Esophagus squamous epithelium (tissue), 5 donors: ENCODE results near the gene EMD. TPM values are rescaled to one million over a fixed set of nuclear protein-coding genes. Genes with fewer than 3 reads are reported as not detected.

Source experiments
- DNase-seq: peaks from one replicate; lab custom pipeline; 2025; lab: John Stamatoyannopoulos, UW
- H3K27ac ChIP-seq, 4 donors: fragments of 200-600 bp; sonication (generic); one replicate each; pipeline ENCODE4 v1.5.1; 2016 to 2019; ENCODE audit warnings: mild to moderate bottlenecking in 1 of 4
- H3K27me3 ChIP-seq, 4 donors: fragments of 200-600 bp; sonication (generic); 1 replicate in 3 of 4; 2 replicates in 1 of 4; pipeline versions ENCODE4 v1.5.1 to v1.6.0; 2017 to 2021; ENCODE audit warnings: antibody characterized with exemption in 1 of 4
- H3K36me3 ChIP-seq, 3 donors: fragments of 200-600 bp; sonication (generic); one replicate each; pipeline ENCODE4 v1.5.1; 2016 to 2019
- H3K4me1 ChIP-seq, 3 donors: fragments of 200-600 bp; sonication (generic); one replicate each; pipeline ENCODE4 v1.5.1; 2017 to 2019
- H3K4me3 ChIP-seq, 4 donors: fragments of 200-600 bp; sonication (generic); 1 replicate in 3 of 4; 2 replicates in 1 of 4; pipeline ENCODE4 v1.5.1; 2016 to 2019; ENCODE audit warnings: mild to moderate bottlenecking in 2 of 4, moderate library complexity in 1 of 4
- H3K9me3 ChIP-seq, 3 donors: fragments of 200-600 bp; sonication (generic); one replicate each; pipeline ENCODE4 v1.5.1; 2016 to 2019
- POLR2A ChIP-seq, 4 donors: fragments of 450-650 bp; IDR thresholded peaks; one replicate each; pipeline ENCODE4 v1.6.1; 2017; ENCODE audit warnings: antibody characterized with exemption in 4 of 4, mild to moderate bottlenecking in 4 of 4, moderate library complexity in 3 of 4
- WGBS, 2 donors: methylation state at CpG; one replicate each; pipeline ENCODE4 v1.1.5; 2018; 5-methylcytosine and 5-hydroxymethylcytosine counted together
- intact Hi-C: fragments of 100-400 bp; cut with DNase I; formaldehyde crosslinking; loops from one replicate; pipeline ENCODE4 v1.15.0; 2022
- small RNA-seq, 4 donors: library from RNA; depleted of rRNA; stranded (forward); fragments of <200 nt; gene quantifications; one replicate each; pipeline ENCODE3, GENCODE V24; 2016
- total RNA-seq, 4 donors: library from RNA; depleted of rRNA; stranded (reverse); fragments of >200 nt; gene quantifications; one replicate each; pipeline ENCODE4 v1.1.0, GENCODE V29; 2016
- TF ChIP-seq, protein P1 (sequence below), 6 experiments: fragments of 450-650 bp in 4 of 6; fragments of 200-600 bp in 2 of 6; sonication (generic) in 2 of 6; IDR thresholded peaks; one replicate each; pipeline ENCODE4 v1.5.1; 2016 to 2019; ENCODE audit warnings: antibody characterized with exemption in 6 of 6, mild to moderate bottlenecking in 4 of 6, moderate library complexity in 4 of 6
- donor health status: DM: yes; HTN: yes; CAD: no.

The EMD gene
- total RNA-seq, 4 donors from 2014 or later, result 12.7 to 50.1 (median 40.2) TPM

- TF ChIP-seq, protein P1, sequence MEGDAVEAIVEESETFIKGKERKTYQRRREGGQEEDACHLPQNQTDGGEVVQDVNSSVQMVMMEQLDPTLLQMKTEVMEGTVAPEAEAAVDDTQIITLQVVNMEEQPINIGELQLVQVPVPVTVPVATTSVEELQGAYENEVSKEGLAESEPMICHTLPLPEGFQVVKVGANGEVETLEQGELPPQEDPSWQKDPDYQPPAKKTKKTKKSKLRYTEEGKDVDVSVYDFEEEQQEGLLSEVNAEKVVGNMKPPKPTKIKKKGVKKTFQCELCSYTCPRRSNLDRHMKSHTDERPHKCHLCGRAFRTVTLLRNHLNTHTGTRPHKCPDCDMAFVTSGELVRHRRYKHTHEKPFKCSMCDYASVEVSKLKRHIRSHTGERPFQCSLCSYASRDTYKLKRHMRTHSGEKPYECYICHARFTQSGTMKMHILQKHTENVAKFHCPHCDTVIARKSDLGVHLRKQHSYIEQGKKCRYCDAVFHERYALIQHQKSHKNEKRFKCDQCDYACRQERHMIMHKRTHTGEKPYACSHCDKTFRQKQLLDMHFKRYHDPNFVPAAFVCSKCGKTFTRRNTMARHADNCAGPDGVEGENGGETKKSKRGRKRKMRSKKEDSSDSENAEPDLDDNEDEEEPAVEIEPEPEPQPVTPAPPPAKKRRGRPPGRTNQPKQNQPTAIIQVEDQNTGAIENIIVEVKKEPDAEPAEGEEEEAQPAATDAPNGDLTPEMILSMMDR (IDR thresholded peaks at IDR 0.05), result no peak
- TF ChIP-seq POLR2A (IDR thresholded peaks at IDR 0.05), result no peak
- 60 to 100% methylated on average over 1 of the region's 2 CpGs for WGBS, 2 donors
- no peak for DNase-seq
These were observed 50.6 kb downstream of the EMD start for GRCh38 chrX:154429711-154430110.

DNA sequence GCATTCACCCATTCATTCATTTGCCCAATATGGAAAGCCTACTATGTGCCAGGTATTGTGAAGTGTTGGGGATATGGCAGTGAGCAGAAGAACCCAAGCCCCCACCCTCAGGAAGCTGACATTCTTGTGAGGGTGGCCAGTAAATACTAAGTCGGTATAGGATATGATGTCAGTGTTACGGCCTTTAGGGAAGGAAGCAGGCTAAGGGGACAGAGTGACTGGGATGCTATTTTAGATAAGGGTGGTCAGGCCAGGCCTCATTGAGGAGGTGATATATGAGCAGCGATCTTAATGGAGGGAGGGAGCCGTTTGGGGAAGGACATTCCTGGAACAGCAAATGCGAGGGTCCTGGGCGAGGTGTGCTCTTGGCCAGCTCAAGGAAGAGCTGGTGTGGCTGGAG is 51.4 kb downstream of the EMD start:
- Histone ChIP-seq H3K36me3 (peaks cover 3 to 39% (median 5%) of the 10 kb centered on the region in 3 donors), H3K4me1 (peaks cover 5 to 42% (median 7%) of the 10 kb centered on the region in 3 donors), H3K27ac (peak overlapping the region in 3 of 4 donors; percentile 33 to 61 (median 48)), H3K9me3 (no peaks in the 10 kb centered on the region), H3K4me3 (peak overlapping the region in 1 of 4 donors; percentile 15), H3K27me3 (no peaks in the 10 kb centered on the region)
- DNase-seq, result no peak
- intact Hi-C loops, result no loop called here
- TF ChIP-seq, protein P1 (IDR thresholded peaks at IDR 0.05), result no peak
- 75 to 83% methylated on average over 4 to 6 of the region's 6 CpGs for WGBS, 2 donors

More at GRCh38 chrX:154429711-154430110, 50.6 kb downstream of the EMD start:
- Histone ChIP-seq H3K27ac (peak overlapping the region in 2 of 4 donors; percentile 75 to 89), H3K27me3 (no peaks in the 10 kb centered on the region), H3K4me3 (peak overlapping the region in 3 of 4 donors; percentile 54 to 83 (median 75)), H3K9me3 (no peaks in the 10 kb centered on the region), H3K4me1 (peaks cover 5 to 42% (median 7%) of the 10 kb centered on the region in 3 donors), H3K36me3 (peaks cover 0 to 32% (median 5%) of the 10 kb centered on the region in 3 donors)
- intact Hi-C loops, result no loop called here

DNA sequence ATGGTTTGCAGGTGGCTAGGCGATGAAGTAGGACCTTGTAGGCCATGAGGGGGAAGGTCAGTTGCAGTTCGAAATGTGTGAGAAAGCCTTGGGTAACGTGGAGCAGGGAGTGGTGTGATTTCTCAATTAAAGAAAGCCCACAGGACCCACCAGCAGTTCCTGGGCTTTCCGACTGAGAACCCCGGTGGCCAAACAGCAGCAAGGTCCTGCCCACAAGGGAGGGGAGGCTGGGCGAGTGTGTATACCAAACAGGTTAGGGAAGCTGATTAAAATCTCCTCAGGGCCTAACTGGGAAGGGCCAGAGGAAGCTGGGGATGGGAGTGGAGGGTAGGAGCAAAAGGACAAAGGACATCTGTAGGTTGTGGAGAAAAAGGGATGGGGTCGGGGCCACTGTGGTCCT is 51.8 kb downstream of the EMD start:
- Histone ChIP-seq H3K27me3 (no peaks in the 10 kb centered on the region), H3K9me3 (no peaks in the 10 kb centered on the region), H3K27ac (peak overlapping the region in 3 of 4 donors; percentile 33 to 61 (median 48)), H3K36me3 (peaks cover 5 to 43% (median 8%) of the 10 kb centered on the region in 3 donors), H3K4me3 (no peak overlapping the region), H3K4me1 (peaks cover 5 to 42% (median 7%) of the 10 kb centered on the region in 3 donors)
- DNase-seq, result no peak
- intact Hi-C loops, result no loop called here
- TF ChIP-seq, protein P1 (IDR thresholded peaks at IDR 0.05), result no peak
- no peak for TF ChIP-seq POLR2A (IDR thresholded peaks at IDR 0.05)
- 49 to 55% methylated on average over 7 of the region's 7 CpGs for WGBS, 2 donors

Small RNAs within 50 kb of the gene (small RNA-seq; reads per million reads assigned to genes)
- 0 reads per million in 4 donors for gene SNORA70

Other genes starting within 250 kb of the EMD start
- gene OPN1LW, start 235.1 kb upstream of the EMD start, total RNA-seq, result not detected
- gene OPN1MW, start 196.7 kb upstream of the EMD start, total RNA-seq, result not detected
- gene OPN1MW2, start 159.5 kb upstream of the EMD start, total RNA-seq, result not detected
- not detected for gene OPN1MW3, start 121.7 kb upstream of the EMD start, total RNA-seq
- not detected for gene TEX28, start 84.2 kb upstream of the EMD start, total RNA-seq
- not detected for gene TKTL1, start 83.5 kb upstream of the EMD start, total RNA-seq
- 1,000 to 10,000 TPM in 1 of 4 donors, 100 to 1,000 TPM in 3; 290 to 1,242 (median 582) TPM for gene FLNA, start 4.7 kb upstream of the EMD start, total RNA-seq
- gene RPL10, start 19.1 kb downstream of the EMD start, total RNA-seq, result 1,000 to 10,000 TPM; 2,607 to 8,937 (median 4,770) TPM
- gene DNASE1L1, start 30.0 kb downstream of the EMD start, total RNA-seq, result 10 to 100 TPM; 21.7 to 41.4 (median 32.1) TPM
- gene TAFAZZIN, start 32.2 kb downstream of the EMD start, total RNA-seq, result 10 to 100 TPM; 16.3 to 37.4 (median 31.4) TPM
- gene ATP6AP1, start 49.4 kb downstream of the EMD start, total RNA-seq, result 10 to 100 TPM; 28.5 to 83.8 (median 37.2) TPM
- 10 to 100 TPM; 35.2 to 82.6 (median 35.6) TPM for gene GDI1, start 57.9 kb downstream of the EMD start, total RNA-seq
- 10 to 100 TPM; 15.9 to 27.3 (median 19.6) TPM for gene FAM50A, start 64.8 kb downstream of the EMD start, total RNA-seq
- gene PLXNA3, start 79.0 kb downstream of the EMD start, total RNA-seq, result 1 to 10 TPM; 4.4 to 5.9 (median 5.4) TPM
- gene LAGE3, start 100.0 kb downstream of the EMD start, total RNA-seq, result 10 to 100 TPM; 18.2 to 44.3 (median 21.9) TPM
- 10 to 100 TPM; 32.9 to 41.1 (median 38.2) TPM for gene UBL4A, start 107.3 kb downstream of the EMD start, total RNA-seq
- gene SLC10A3, start 111.3 kb downstream of the EMD start, total RNA-seq, result 10 to 100 TPM; 26.1 to 38.5 (median 29.5) TPM
- gene FAM3A, start 136.9 kb downstream of the EMD start, total RNA-seq, result 10 to 100 TPM; 30.5 to 50.8 (median 40.9) TPM
- 100 to 1,000 TPM in 1 of 4 donors, 10 to 100 TPM in 3; 46.5 to 180 (median 79.9) TPM for gene G6PD, start 167.6 kb downstream of the EMD start, total RNA-seq
- 10 to 100 TPM in 3 of 4 donors, 1 to 10 TPM in 1; 9.9 to 14.7 (median 12.6) TPM for gene IKBKG, start 168.3 kb downstream of the EMD start, total RNA-seq
- gene CTAG1A, start 205.8 kb downstream of the EMD start, total RNA-seq, result not detected
- gene CTAG1B, start 240.0 kb downstream of the EMD start, total RNA-seq, result not detected